ENCODE measurements around the gene TBC1D5. TPM values are rescaled to one million over a fixed set of nuclear protein-coding genes. Genes with fewer than 3 reads are reported as not detected.
"Not testable (repeated sequence)": the region's sequence is repeated elsewhere in the genome, so short reads cannot be mapped to it uniquely, and the experiment has no call there.

TBC1D5 gene
- total RNA-seq, 1 donor from 2014 or later = 74.6 TPM

DNA sequence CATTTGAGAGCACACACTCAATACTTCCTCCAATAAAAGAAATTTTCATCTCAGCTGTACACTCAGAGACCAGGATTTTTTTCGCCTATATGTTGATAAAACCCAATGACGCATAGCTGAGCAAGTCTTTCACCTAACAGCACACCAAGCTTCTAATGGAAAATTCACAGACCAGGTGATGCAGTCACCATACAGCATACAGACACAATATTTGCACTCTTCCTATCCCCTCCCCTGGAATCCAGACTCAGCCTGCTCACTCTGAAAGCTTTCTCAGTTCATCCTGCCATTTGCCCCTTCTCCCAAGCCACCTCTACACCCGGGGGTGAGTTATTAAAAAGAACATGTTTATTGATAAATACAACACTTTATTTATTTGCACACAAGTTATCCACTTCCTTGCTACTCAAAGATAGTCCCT lies 1.7 kb downstream of the TBC1D5 start:
- H3K9me3 ChIP-seq = no peaks in the 10 kb centered on the region
- peaks cover 31% of the 10 kb centered on the region for H3K4me1 ChIP-seq
- DNase-seq (no peak), ATAC-seq (no peak)
- H3K36me3 ChIP-seq = no peaks in the 10 kb centered on the region
- peak overlapping the region; percentile 98 for H3K27ac ChIP-seq
- TF ChIP-seq, protein P1, sequence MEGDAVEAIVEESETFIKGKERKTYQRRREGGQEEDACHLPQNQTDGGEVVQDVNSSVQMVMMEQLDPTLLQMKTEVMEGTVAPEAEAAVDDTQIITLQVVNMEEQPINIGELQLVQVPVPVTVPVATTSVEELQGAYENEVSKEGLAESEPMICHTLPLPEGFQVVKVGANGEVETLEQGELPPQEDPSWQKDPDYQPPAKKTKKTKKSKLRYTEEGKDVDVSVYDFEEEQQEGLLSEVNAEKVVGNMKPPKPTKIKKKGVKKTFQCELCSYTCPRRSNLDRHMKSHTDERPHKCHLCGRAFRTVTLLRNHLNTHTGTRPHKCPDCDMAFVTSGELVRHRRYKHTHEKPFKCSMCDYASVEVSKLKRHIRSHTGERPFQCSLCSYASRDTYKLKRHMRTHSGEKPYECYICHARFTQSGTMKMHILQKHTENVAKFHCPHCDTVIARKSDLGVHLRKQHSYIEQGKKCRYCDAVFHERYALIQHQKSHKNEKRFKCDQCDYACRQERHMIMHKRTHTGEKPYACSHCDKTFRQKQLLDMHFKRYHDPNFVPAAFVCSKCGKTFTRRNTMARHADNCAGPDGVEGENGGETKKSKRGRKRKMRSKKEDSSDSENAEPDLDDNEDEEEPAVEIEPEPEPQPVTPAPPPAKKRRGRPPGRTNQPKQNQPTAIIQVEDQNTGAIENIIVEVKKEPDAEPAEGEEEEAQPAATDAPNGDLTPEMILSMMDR (IDR thresholded peaks at IDR 0.05) = no peak
- H3K27me3 ChIP-seq = no peaks in the 10 kb centered on the region
- peak overlapping the region; percentile 94 for H3K4me3 ChIP-seq
- intact Hi-C loops (cut with DNase I) = no loop called here

DNA sequence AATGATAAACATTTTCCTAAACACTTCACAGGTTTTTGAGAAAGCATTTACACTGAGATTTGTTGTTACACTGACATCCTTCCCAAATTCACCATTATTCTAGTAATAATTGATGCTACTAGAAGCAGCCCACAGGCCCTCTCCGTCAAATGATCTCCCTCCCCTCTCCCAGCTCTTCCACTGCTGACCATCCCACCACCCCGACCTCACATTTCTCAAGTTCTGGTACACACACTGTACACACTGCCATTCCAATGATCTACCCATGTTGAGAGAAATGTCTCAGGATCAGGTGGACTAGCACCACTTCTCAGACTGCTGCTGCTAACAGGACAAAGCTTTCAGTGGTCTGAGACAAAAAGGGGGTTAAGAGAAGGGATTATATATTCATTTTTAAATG lies 3.5 kb downstream of the TBC1D5 start:
- Histone ChIP-seq H3K4me1 (peaks cover 31% of the 10 kb centered on the region), H3K27ac (no peak overlapping the region), H3K4me3 (no peak overlapping the region), H3K27me3 (no peaks in the 10 kb centered on the region), H3K36me3 (no peaks in the 10 kb centered on the region), H3K9me3 (no peaks in the 10 kb centered on the region)
- TF ChIP-seq, protein P1 (IDR thresholded peaks at IDR 0.05) = no peak
- intact Hi-C loops (cut with DNase I) = no loop called here
- DNase-seq (no peak), ATAC-seq (no peak)

DNA sequence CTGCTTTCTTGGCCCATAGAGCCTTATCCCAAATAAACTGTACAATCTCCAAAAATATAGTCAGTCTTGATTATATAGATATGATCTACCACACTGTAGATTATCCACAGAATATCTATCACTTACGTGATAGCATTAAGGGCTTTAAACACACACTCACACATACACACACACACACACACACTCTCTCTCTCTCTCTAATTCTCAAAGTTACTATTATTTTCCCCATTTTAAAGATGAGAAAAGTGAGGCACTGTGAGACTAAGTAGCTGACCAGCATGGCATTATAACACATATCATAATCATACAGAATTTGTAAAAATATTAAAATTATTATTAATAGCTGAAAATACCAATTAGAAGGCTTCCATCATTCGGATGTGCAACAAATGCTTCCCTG lies 4.2 kb downstream of the TBC1D5 start:
- DNase-seq (no peak), ATAC-seq (no peak)
- Histone ChIP-seq H3K9me3 (no peaks in the 10 kb centered on the region), H3K27me3 (no peaks in the 10 kb centered on the region), H3K4me1 (peaks cover 26% of the 10 kb centered on the region), H3K36me3 (no peaks in the 10 kb centered on the region), H3K27ac (no peak overlapping the region), H3K4me3 (no peak overlapping the region)
- intact Hi-C loops (cut with DNase I) = no loop called here
- TF ChIP-seq, protein P1 (IDR thresholded peaks at IDR 0.05) = no peak

DNA sequence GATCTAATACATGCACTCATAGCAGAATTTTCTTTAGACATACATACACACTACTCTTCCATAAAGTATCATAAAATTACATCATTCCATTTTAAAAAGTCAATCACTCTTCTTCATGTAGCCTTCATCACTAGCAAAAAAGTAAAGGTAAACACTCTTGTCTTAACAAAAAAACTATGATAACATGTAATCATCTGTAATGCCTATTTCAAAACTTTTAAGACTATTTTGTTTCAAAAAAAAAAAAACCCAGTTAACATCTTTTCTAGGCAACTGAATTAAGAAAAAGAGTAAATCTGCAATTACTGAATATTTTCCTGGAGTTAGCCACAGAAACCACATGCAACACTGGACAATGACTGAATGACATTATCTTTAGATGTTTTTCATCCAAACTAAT lies 4.8 kb downstream of the TBC1D5 start:
- ATAC-seq = no peak
- no peaks in the 10 kb centered on the region for H3K27me3 ChIP-seq
- no peaks in the 10 kb centered on the region for H3K36me3 ChIP-seq
- no peak for DNase-seq
- no peaks in the 10 kb centered on the region for H3K9me3 ChIP-seq
- H3K27ac ChIP-seq = no peak overlapping the region
- H3K4me1 ChIP-seq = peaks cover 22% of the 10 kb centered on the region
- H3K4me3 ChIP-seq = no peak overlapping the region
- TF ChIP-seq, protein P1 (IDR thresholded peaks at IDR 0.05) = no peak
- intact Hi-C loops (cut with DNase I) = no loop called here

DNA sequence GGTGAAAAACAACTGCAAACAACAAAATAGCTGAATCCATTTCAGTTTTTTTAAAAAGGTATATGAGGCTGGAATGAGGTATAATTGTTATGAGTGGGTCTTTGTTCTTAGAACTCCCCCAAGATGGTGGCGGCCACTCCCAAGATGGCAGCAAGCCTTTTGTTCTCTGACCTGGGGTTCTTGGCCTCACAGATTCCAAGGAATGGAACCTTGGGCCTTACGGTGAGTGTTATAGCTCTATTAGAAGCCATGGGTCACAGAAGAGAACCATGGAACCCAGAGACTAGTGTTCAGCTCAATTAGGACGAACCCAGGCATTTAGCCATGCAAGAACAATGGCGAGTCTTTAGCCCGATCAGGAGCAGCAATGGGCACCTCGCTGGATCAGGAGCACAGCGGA lies 7.1 kb downstream of the TBC1D5 start:
- H3K4me3 ChIP-seq; H3K9me3 ChIP-seq; H3K27ac ChIP-seq; intact Hi-C loops (cut with DNase I); H3K27me3 ChIP-seq; ATAC-seq; H3K36me3 ChIP-seq; DNase-seq: not testable (repeated sequence)
- peaks cover 13% of the 10 kb centered on the region for H3K4me1 ChIP-seq

DNA sequence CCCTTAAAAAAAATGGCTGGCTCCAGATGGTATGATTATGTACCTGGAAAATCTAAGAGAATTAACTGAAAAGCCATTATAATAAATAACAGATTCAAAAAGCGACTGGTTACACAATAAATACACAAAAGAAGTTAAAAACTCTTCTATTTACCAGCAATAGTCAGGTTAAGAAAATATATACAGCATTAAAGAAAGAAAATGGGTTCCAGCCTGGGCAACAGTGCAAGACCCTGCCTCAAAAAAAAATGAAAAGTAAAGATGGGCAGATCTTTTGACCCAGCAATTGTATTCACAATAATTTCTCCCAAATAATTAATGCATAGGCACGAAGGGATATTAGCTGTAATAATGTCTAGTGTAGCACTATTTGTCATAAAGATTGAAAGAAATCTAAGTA lies 8.7 kb downstream of the TBC1D5 start:
- TF ChIP-seq, protein P1 (IDR thresholded peaks at IDR 0.05) = no peak

More for the DNA sequence above, 8.7 kb downstream of the TBC1D5 start:
- no peaks in the 10 kb centered on the region for H3K27me3 ChIP-seq
- H3K9me3 ChIP-seq = no peaks in the 10 kb centered on the region
- H3K36me3 ChIP-seq = peaks cover 9% of the 10 kb centered on the region
- intact Hi-C loops (cut with DNase I) = no loop called here
- no peaks in the 10 kb centered on the region for H3K4me1 ChIP-seq
- no peak overlapping the region for H3K4me3 ChIP-seq
- H3K27ac ChIP-seq = no peak overlapping the region
- no peak for ATAC-seq
- no peak for DNase-seq
